ENCODE data around the gene HMG20B. TPM values are rescaled to one million over a fixed set of nuclear protein-coding genes. Genes with fewer than 3 reads are reported as not detected.

Gene HMG20B
- total RNA-seq, 1 experiment from 2014 or later: 115 TPM

- BruUV-seq (replicated peaks): no TSS peak
- Histone ChIP-seq H3K27me3 (ENCODE audit: insufficient read depth, low read depth) (no peaks in the 10 kb centered on the region), H3K4me2 (no peak overlapping the region), H4K20me1 (ENCODE audit: insufficient read depth) (0 out of 2 replicates have a peak, but pooled peaks cover 8% of the 10 kb centered on the region), H3F3A (ENCODE audit: insufficient read depth, low read depth) (no peaks in the 10 kb centered on the region), H3K27ac (no peak overlapping the region), H3K9me3 (ENCODE audit: insufficient read depth, low read depth) (no peaks in the 10 kb centered on the region), H3K36me3 (ENCODE audit: low read depth) (no peaks in the 10 kb centered on the region), H3K9me2 (ENCODE audit: insufficient read depth) (no peaks in the 10 kb centered on the region), H3K4me3 (no peak overlapping the region), H3K79me2 (ENCODE audit: low read depth) (peaks cover 25% of the 10 kb centered on the region), H3K4me1 (replicated peaks; ENCODE audit: insufficient read depth) (peaks cover 5% of the 10 kb centered on the region; the same call in 1 of the 2 replicates), H2AFZ (no peak overlapping the region)
- no peak for DNase-seq
- TF ChIP-seq EZH2 (IDR thresholded peaks at IDR 0.05; ENCODE audit: low read depth) (no peak), CTCF (conservative IDR thresholded peaks at IDR 0.05) (no peak)
- intact Hi-C loops (cut with micrococcal nuclease; ENCODE audit: unreplicated experiment): no loop called here
- ChIA-PET CTCF (no interaction called here), POLR2A (ENCODE audit: unreplicated experiment) (no interaction called here)
These were observed 49.5 kb downstream of the HMG20B start for GRCh38 chr19:3622224-3622623.

- Histone ChIP-seq H3K27me3 (ENCODE audit: insufficient read depth, low read depth) (no peaks in the 10 kb centered on the region), H3K79me2 (ENCODE audit: low read depth) (peaks cover 25% of the 10 kb centered on the region), H4K20me1 (ENCODE audit: insufficient read depth) (0 out of 2 replicates have a peak, but pooled peaks cover 8% of the 10 kb centered on the region), H3K9me3 (ENCODE audit: insufficient read depth, low read depth) (no peaks in the 10 kb centered on the region), H3K36me3 (ENCODE audit: low read depth) (no peaks in the 10 kb centered on the region), H3F3A (ENCODE audit: insufficient read depth, low read depth) (no peaks in the 10 kb centered on the region), H2AFZ (no peak overlapping the region), H3K4me1 (replicated peaks; ENCODE audit: insufficient read depth) (peaks cover 5% of the 10 kb centered on the region; the same call in 1 of the 2 replicates), H3K4me2 (no peak overlapping the region), H3K4me3 (no peak overlapping the region), H3K27ac (no peak overlapping the region), H3K9me2 (ENCODE audit: insufficient read depth) (no peaks in the 10 kb centered on the region)
- BruUV-seq (replicated peaks): no TSS peak
- POLR2A ChIA-PET (ENCODE audit: unreplicated experiment): no interaction called here
- DNase-seq: no peak
- no peak for TF ChIP-seq EZH2 (IDR thresholded peaks at IDR 0.05; ENCODE audit: low read depth)
- no peak for TF ChIP-seq CTCF (conservative IDR thresholded peaks at IDR 0.05)
- intact Hi-C loops (cut with micrococcal nuclease; ENCODE audit: unreplicated experiment): no loop called here
- CTCF ChIA-PET: no interaction called here
These were observed 51.0 kb downstream of the HMG20B start for GRCh38 chr19:3623716-3624115.

- peaks cover 25% of the 10 kb centered on the region for H3K79me2 ChIP-seq (ENCODE audit: low read depth)
- H3K9me2 ChIP-seq (ENCODE audit: insufficient read depth): no peaks in the 10 kb centered on the region
- peak overlapping the region; percentile 89 for H3K4me2 ChIP-seq
- H4K20me1 ChIP-seq (ENCODE audit: insufficient read depth): 0 out of 2 replicates have a peak, but pooled peaks cover 8% of the 10 kb centered on the region
- no peaks in the 10 kb centered on the region for H3F3A ChIP-seq (ENCODE audit: insufficient read depth, low read depth)
- H3K4me1 ChIP-seq (replicated peaks; ENCODE audit: insufficient read depth): peaks cover 5% of the 10 kb centered on the region; the same call in 1 of the 2 replicates
- H3K27me3 ChIP-seq (ENCODE audit: insufficient read depth, low read depth): no peaks in the 10 kb centered on the region
- BruUV-seq (replicated peaks): no TSS peak
- CTCF ChIA-PET: no interaction called here
- H3K9me3 ChIP-seq (ENCODE audit: insufficient read depth, low read depth): no peaks in the 10 kb centered on the region
- POLR2A ChIA-PET (ENCODE audit: unreplicated experiment): no interaction called here
- H3K36me3 ChIP-seq (ENCODE audit: low read depth): no peaks in the 10 kb centered on the region
- peak overlapping the region; percentile 76 for H3K4me3 ChIP-seq
- TF ChIP-seq EZH2 (IDR thresholded peaks at IDR 0.05; ENCODE audit: low read depth) (no peak), CTCF (conservative IDR thresholded peaks at IDR 0.05) (no peak)
- DNase-seq: no peak
- peak overlapping the region; percentile 76 for H2AFZ ChIP-seq
- intact Hi-C loops (cut with micrococcal nuclease; ENCODE audit: unreplicated experiment): loop anchor here (5.0 kb wide), 1 partner anchor 69 kb away; the partner anchor contains the start of gene MFSD12
- H3K27ac ChIP-seq: no peak overlapping the region
These were observed 53.3 kb downstream of the HMG20B start for GRCh38 chr19:3625996-3626472.

All from PC-9 (cell line).